Effector memory CD8-positive, alpha-beta T cell (primary cell): Measurements from ENCODE around the gene ARL11.
A peak's percentile ranks its signal among the peaks of the same experiment; 100 is the strongest.

ENCODE experiments used
- ATAC-seq: fragments of 150-1000 bp; cut with Tn5 transposase; replicated peaks from 2 replicates; pipeline ENCODE4 v1.10.0; 2021; ENCODE audit warnings: mild to moderate bottlenecking, moderate library complexity
- DNase-seq, 3 experiments: peaks; one replicate each; pipeline ENCODE4 v3.0.0; 2021
- H3K27ac Mint-ChIP-seq, 2 donors: one replicate each; pipeline ENCODE4 v1.8.0; 2022; ENCODE audit warnings: mild to moderate bottlenecking in 2 of 2, mixed read lengths in 2 of 2, moderate library complexity in 2 of 2
- H3K27me3 Mint-ChIP-seq, 2 donors: one replicate each; pipeline ENCODE4 v1.8.0; 2022; ENCODE audit warnings: mixed read lengths in 2 of 2
- H3K36me3 Mint-ChIP-seq: one replicate; pipeline ENCODE4 v1.8.0; 2022; ENCODE audit warnings: mild to moderate bottlenecking, moderate library complexity, mixed read lengths; ENCODE audit not compliant: insufficient read depth
- H3K4me1 Mint-ChIP-seq, 2 donors: one replicate each; pipeline ENCODE4 v1.8.0; 2022; ENCODE audit warnings: low read depth in 2 of 2, mixed read lengths in 2 of 2
- H3K4me3 Mint-ChIP-seq, 2 donors: one replicate each; pipeline ENCODE4 v1.8.0; 2022; ENCODE audit warnings: mild to moderate bottlenecking in 2 of 2, mixed read lengths in 2 of 2, moderate library complexity in 2 of 2
- H3K9me3 Mint-ChIP-seq, 2 donors: one replicate each; pipeline ENCODE4 v1.8.0; 2022; ENCODE audit warnings: mixed read lengths in 2 of 2

Gene ARL11

GRCh38 chr13:49670828-49671227 is 42.5 kb downstream of the ARL11 start:
- Mint-ChIP-seq H3K4me1 (peaks cover 0 to 1% of the 10 kb centered on the region in 2 donors), H3K27me3 (no peaks in the 10 kb centered on the region), H3K36me3 (peaks cover 6% of the 10 kb centered on the region), H3K27ac (no peak overlapping the region), H3K9me3 (no peaks in the 10 kb centered on the region), H3K4me3 (no peak overlapping the region)
- no peak for DNase-seq
- ATAC-seq, result no peak

- H3K27ac Mint-ChIP-seq, result peak overlapping the region in 1 of 2 donors; percentile 17
- no peaks in the 10 kb centered on the region for H3K36me3 Mint-ChIP-seq
- no peak for ATAC-seq
- DNase-seq, result no peak
- no peaks in the 10 kb centered on the region for H3K27me3 Mint-ChIP-seq
- H3K4me3 Mint-ChIP-seq, result no peak overlapping the region
- H3K4me1 Mint-ChIP-seq, result peaks cover 0 to 3% of the 10 kb centered on the region in 2 donors
- no peaks in the 10 kb centered on the region for H3K9me3 Mint-ChIP-seq
Measured at GRCh38 chr13:49676581-49677298, 48.4 kb downstream of the ARL11 start.

GRCh38 chr13:49678191-49678914 is 50.0 kb downstream of the ARL11 start:
- ATAC-seq (no peak), DNase-seq (no peak)
- no peak overlapping the region for H3K4me3 Mint-ChIP-seq
- H3K36me3 Mint-ChIP-seq, result no peaks in the 10 kb centered on the region
- H3K27ac Mint-ChIP-seq, result no peak overlapping the region
- peaks cover 0 to 3% of the 10 kb centered on the region in 2 donors for H3K4me1 Mint-ChIP-seq
- H3K27me3 Mint-ChIP-seq, result no peaks in the 10 kb centered on the region
- H3K9me3 Mint-ChIP-seq, result no peaks in the 10 kb centered on the region

DNA sequence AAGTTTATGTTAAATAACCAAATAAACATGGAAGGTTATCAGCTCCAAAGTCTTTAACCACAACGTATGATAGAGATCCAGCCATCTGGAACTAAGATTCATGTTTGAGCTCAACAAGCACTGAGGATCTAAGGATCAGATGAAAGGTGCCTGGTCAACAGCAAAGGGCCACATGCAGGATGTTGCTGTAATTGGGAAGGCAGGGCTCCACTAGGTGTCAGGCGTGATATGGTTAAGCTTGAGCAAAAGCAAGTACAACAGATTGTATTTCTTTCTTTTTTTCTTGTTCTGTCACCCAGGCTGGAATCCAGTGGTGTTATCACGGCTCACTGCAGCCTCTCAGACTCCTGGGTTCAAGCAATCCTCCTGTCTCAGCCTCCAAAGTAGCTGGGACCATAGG is 50.9 kb downstream of the ARL11 start:
- H3K4me3 Mint-ChIP-seq, result no peak overlapping the region
- H3K27ac Mint-ChIP-seq, result no peak overlapping the region

DNA sequence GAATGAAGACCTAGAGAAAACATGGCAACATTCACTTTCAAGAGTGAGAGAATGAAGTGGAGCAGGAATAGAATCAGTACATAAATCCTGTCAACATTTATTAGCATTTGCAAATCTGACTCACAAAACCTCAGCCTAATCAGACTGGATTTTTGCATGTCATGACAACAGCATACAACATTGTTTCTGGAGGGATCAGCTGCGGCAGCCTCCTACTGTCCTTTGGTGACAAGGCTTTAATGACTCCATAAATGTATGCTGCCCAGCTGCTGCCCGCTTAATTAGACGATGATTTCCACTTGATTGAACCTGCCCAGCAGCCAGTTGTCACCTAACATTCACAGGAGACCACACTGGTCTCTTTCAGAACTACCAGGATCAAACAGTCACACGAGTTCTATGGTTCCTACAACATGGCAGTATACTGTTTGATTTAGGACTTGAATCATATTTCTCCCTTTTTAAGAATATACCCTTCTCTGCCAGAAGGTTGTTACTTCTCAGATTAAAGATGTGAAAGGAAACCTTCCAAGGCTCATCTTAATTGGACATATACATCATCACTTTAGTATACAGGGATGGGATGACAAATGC is 53.6 kb downstream of the ARL11 start:
- no peak for DNase-seq

More for the DNA sequence above, 50.9 kb downstream of the ARL11 start:
- no peak for DNase-seq
- no peak for ATAC-seq
- H3K9me3 Mint-ChIP-seq, result no peaks in the 10 kb centered on the region
- H3K4me1 Mint-ChIP-seq, result peaks cover 7 to 8% of the 10 kb centered on the region in 2 donors
- H3K36me3 Mint-ChIP-seq, result no peaks in the 10 kb centered on the region
- no peaks in the 10 kb centered on the region for H3K27me3 Mint-ChIP-seq

More for the DNA sequence above, 53.6 kb downstream of the ARL11 start:
- ATAC-seq, result no peak
- Mint-ChIP-seq H3K27ac (no peak overlapping the region), H3K27me3 (no peaks in the 10 kb centered on the region), H3K4me3 (no peak overlapping the region), H3K36me3 (no peaks in the 10 kb centered on the region), H3K4me1 (peaks cover 12 to 13% of the 10 kb centered on the region in 2 donors), H3K9me3 (no peaks in the 10 kb centered on the region)
